Measurements from ENCODE around the gene FRMD8. TPM values are rescaled to one million over a fixed set of nuclear protein-coding genes. Genes with fewer than 3 reads are reported as not detected.
"Not testable (repeated sequence)": the region's sequence is repeated elsewhere in the genome, so short reads cannot be mapped to it uniquely, and the experiment has no call there.

Gene FRMD8
- total RNA-seq, 1 donor from 2014 or later = 67.5 TPM

- no peak for DNase-seq (ENCODE audit: low read depth)
These were observed 49.6 kb downstream of the FRMD8 start for GRCh38 chr11:65435981-65436411.

- DNase-seq (ENCODE audit: low read depth) = peak; percentile 41
These were observed 50.1 kb downstream of the FRMD8 start for GRCh38 chr11:65436412-65437032.

GRCh38 chr11:65437436-65438227 lies 51.2 kb downstream of the FRMD8 start:
- peak; percentile 34 for DNase-seq (ENCODE audit: low read depth)

- DNase-seq (ENCODE audit: low read depth) = peak; percentile 34
These were observed 52.1 kb downstream of the FRMD8 start for GRCh38 chr11:65438257-65439151.

GRCh38 chr11:65439331-65440181 lies 53.1 kb downstream of the FRMD8 start:
- DNase-seq (ENCODE audit: low read depth) = peak; percentile 50

GRCh38 chr11:65440831-65441499 lies 54.5 kb downstream of the FRMD8 start:
- peak; percentile 47 for DNase-seq (ENCODE audit: low read depth)

GRCh38 chr11:65442842-65443331 lies 56.5 kb downstream of the FRMD8 start:
- DNase-seq (ENCODE audit: low read depth) = peak; percentile 30

GRCh38 chr11:65444314-65445051 lies 58.0 kb downstream of the FRMD8 start:
- DNase-seq (ENCODE audit: low read depth) = peak; percentile 27

- peak; percentile 53 for DNase-seq (ENCODE audit: low read depth)
These were observed 58.7 kb downstream of the FRMD8 start for GRCh38 chr11:65445101-65445603.

GRCh38 chr11:65445604-65446445 lies 59.4 kb downstream of the FRMD8 start:
- peak; percentile 42 for DNase-seq (ENCODE audit: low read depth)

GRCh38 chr11:65446446-65447277 lies 60.2 kb downstream of the FRMD8 start:
- peak; percentile 57 for DNase-seq (ENCODE audit: low read depth)

GRCh38 chr11:65448074-65448417 lies 61.6 kb downstream of the FRMD8 start:
- peak; percentile 62 for DNase-seq (ENCODE audit: low read depth)

- peak; percentile 83 for DNase-seq (ENCODE audit: low read depth)
These were observed 62.1 kb downstream of the FRMD8 start for GRCh38 chr11:65448418-65449105.

- DNase-seq (ENCODE audit: low read depth) = not testable (repeated sequence)
These were observed 64.9 kb downstream of the FRMD8 start for GRCh38 chr11:65451301-65451700.

- DNase-seq (ENCODE audit: low read depth) = not testable (repeated sequence)
These were observed 65.8 kb downstream of the FRMD8 start for GRCh38 chr11:65452259-65452658.

GRCh38 chr11:65452806-65453490 lies 66.5 kb downstream of the FRMD8 start:
- DNase-seq (ENCODE audit: low read depth) = peak; percentile 35

GRCh38 chr11:65454311-65454695 lies 67.9 kb downstream of the FRMD8 start:
- DNase-seq (ENCODE audit: low read depth) = no peak
